ENCODE data around the gene TP73.

TP73 gene

GRCh38 chr1:3654549-3655281, 2.4 kb downstream of the TP73 start:
- no peak for DNase-seq

- DNase-seq: no peak
Observed at GRCh38 chr1:3656450-3657095, 4.3 kb downstream of the TP73 start.

- DNase-seq: no peak
Observed at GRCh38 chr1:3657096-3657475, 4.8 kb downstream of the TP73 start.

- no peak for DNase-seq
Observed at GRCh38 chr1:3657578-3658230, 5.4 kb downstream of the TP73 start.

- DNase-seq: no peak
Observed at GRCh38 chr1:3658231-3658615, 5.9 kb downstream of the TP73 start.

GRCh38 chr1:3659093-3659492, 6.8 kb downstream of the TP73 start:
- no peak for DNase-seq

- no peak for DNase-seq
Observed at GRCh38 chr1:3660704-3661103, 8.4 kb downstream of the TP73 start.

GRCh38 chr1:3661631-3662030, 9.3 kb downstream of the TP73 start:
- no peak for DNase-seq

GRCh38 chr1:3662080-3662671, 9.9 kb downstream of the TP73 start:
- no peak for DNase-seq

- DNase-seq: no peak
Observed at GRCh38 chr1:3663999-3664699, 11.8 kb downstream of the TP73 start.

GRCh38 chr1:3664700-3665375, 12.5 kb downstream of the TP73 start:
- no peak for DNase-seq

GRCh38 chr1:3668148-3668547, 15.8 kb downstream of the TP73 start:
- DNase-seq: no peak

GRCh38 chr1:3668585-3669300, 16.4 kb downstream of the TP73 start:
- no peak for DNase-seq

- no peak for DNase-seq
Observed at GRCh38 chr1:3669421-3669821, 17.1 kb downstream of the TP73 start.

- DNase-seq: no peak
Observed at GRCh38 chr1:3669971-3670431, 17.7 kb downstream of the TP73 start.

GRCh38 chr1:3670823-3671265, 18.5 kb downstream of the TP73 start:
- DNase-seq: no peak

- DNase-seq: no peak
Observed at GRCh38 chr1:3671371-3672180, 19.3 kb downstream of the TP73 start.

- DNase-seq: no peak
Observed at GRCh38 chr1:3672231-3672970, 20.1 kb downstream of the TP73 start.

- DNase-seq: no peak
Observed at GRCh38 chr1:3672971-3673361, 20.6 kb downstream of the TP73 start.
